GM12878 (cell line): Measurements from ENCODE around the gene AGER. TPM values are rescaled to one million over a fixed set of nuclear protein-coding genes. Genes with fewer than 3 reads are reported as not detected.

Source experiments
- CBX3 ChIP-seq: fragments of 200-600 bp; sonication (generic); IDR thresholded peaks from 2 replicates; pipeline ENCODE4 v1.6.1; 2016; ENCODE audit warnings: low read depth, borderline replicate concordance
- FOXK2 ChIP-seq: fragments of 450-650 bp; IDR thresholded peaks from 2 replicates; pipeline ENCODE4 v1.6.1; 2017; ENCODE audit warnings: mild to moderate bottlenecking, moderate library complexity
- IKZF1 ChIP-seq: fragments of 450-650 bp; conservative IDR thresholded peaks from 2 replicates; pipeline ENCODE4 v1.6.1; 2017; ENCODE audit warnings: antibody characterized with exemption, mild to moderate bottlenecking
- IRF3 ChIP-seq: fragments of 450-650 bp; IDR thresholded peaks from 2 replicates; pipeline ENCODE4 v1.6.1; 2014; ENCODE audit warnings: mild to moderate bottlenecking
- NKRF ChIP-seq: fragments of 450-650 bp; conservative IDR thresholded peaks from 2 replicates; pipeline ENCODE4 v1.6.1; 2017; ENCODE audit warnings: mild to moderate bottlenecking, moderate library complexity
- POLR2AphosphoS2 ChIP-seq: IDR thresholded peaks from 2 replicates; pipeline ENCODE4 v1.6.1; 2011; ENCODE audit warnings: low read depth, mild to moderate bottlenecking, low read length, improper control_type of control experiment, moderate library complexity
- SMAD1 ChIP-seq: fragments of 450-650 bp; IDR thresholded peaks from 2 replicates; pipeline ENCODE4 v1.6.1; 2018; ENCODE audit warnings: mild to moderate bottlenecking, low read depth; ENCODE audit not compliant: partially characterized antibody
- SREBF1 ChIP-seq: IDR thresholded peaks from 2 replicates; pipeline ENCODE4 v1.6.1; 2012; ENCODE audit warnings: mild to moderate bottlenecking, low read length
- SREBF2 ChIP-seq: IDR thresholded peaks from 2 replicates; pipeline ENCODE4 v1.6.1; 2012; ENCODE audit warnings: mild to moderate bottlenecking, low read length
- TCF3 ChIP-seq: IDR thresholded peaks from 2 replicates; pipeline ENCODE4 v1.6.1; 2012; ENCODE audit warnings: low read depth, mild to moderate bottlenecking, low read length, borderline replicate concordance; ENCODE audit not compliant: insufficient read depth
- polyA plus RNA-seq, 11 experiments: library from polyadenylated mRNA; depleted of rRNA in 4 of 11; unstranded in 6 of 11; stranded (reverse) in 5 of 11; fragments of >200 nt; fragmentation: Nextera tagmentation in 4 of 11; fragmentation: Illumina TruSeq in 1 of 11; extraction: Ambion mirVana in 4 of 11; extraction: Trizol in 1 of 11; gene quantifications; 1 replicate in 1 of 11; 2 replicates in 10 of 11; pipeline versions ENCODE4 v1.2.1 to v1.2.3, GENCODE V29; 2011 to 2016; ENCODE audit warnings: inconsistent platforms in 2 of 11, missing spikeins in 2 of 11, low read depth in 1 of 11
- total RNA-seq, 4 experiments: library from RNA; depleted of rRNA in 3 of 4; stranded (reverse); fragments of >200 nt in 3 of 4; fragmentation: Illumina TruSeq in 1 of 4; extraction: Trizol in 1 of 4; gene quantifications; 2 replicates each; pipeline versions ENCODE4 v1.2.1 to v1.2.3, GENCODE V29; 2013 to 2021

The AGER gene
- total and polyA plus RNA-seq, 10 of the 15 experiments (the other 5 are each of a cell fraction or from before 2014, with no cell fraction given): 1.1 to 18.2 (median 3.9) TPM

GRCh38 chr6:32190054-32190851 lies 6.2 kb upstream of the AGER start, which contains the start of gene PBX2 (continued):
- 0 out of 2 replicates have a peak, but pooled peaks have one; percentile 30 for TF ChIP-seq NKRF
- peak; percentile 91 for TF ChIP-seq IKZF1
- TF ChIP-seq SREBF1: no peak
- TF ChIP-seq TCF3: no peak
- no peak for TF ChIP-seq CBX3
- peak; percentile 80 for TF ChIP-seq SMAD1
- TF ChIP-seq POLR2AphosphoS2: peak; percentile 70; the same call in 1 of the 2 replicates
- TF ChIP-seq IRF3: no peak
- no peak for TF ChIP-seq SREBF2
- TF ChIP-seq FOXK2: peak; percentile 58; the same call in 1 of the 2 replicates
